Esophagus muscularis mucosa (tissue), 4 donors: ENCODE measurements around the gene RFTN1.

Experiments
- EP300 ChIP-seq: sonication (generic); formaldehyde crosslinking; IDR thresholded peaks from one replicate; pipeline ENCODE4 v1.6.1; 2017; ENCODE audit warnings: antibody characterized with exemption
- POLR2A ChIP-seq: fragments of 450-650 bp; IDR thresholded peaks from one replicate; pipeline ENCODE4 v1.6.1; 2017; ENCODE audit warnings: antibody characterized with exemption, moderate library complexity, mild to moderate bottlenecking, low read depth
- POLR2AphosphoS5 ChIP-seq, 2 donors: sonication (generic); formaldehyde crosslinking; IDR thresholded peaks; one replicate each; pipeline ENCODE4 v1.6.1; 2017; ENCODE audit warnings: antibody characterized with exemption in 2 of 2
- TF ChIP-seq, protein P1 (sequence below), 3 experiments: fragments of 200-600 bp in 2 of 3; fragments of 450-650 bp in 1 of 3; sonication (generic) in 2 of 3; IDR thresholded peaks; one replicate each; pipeline ENCODE4 v1.5.1; 2017 to 2019; ENCODE audit warnings: antibody characterized with exemption in 3 of 3, mild to moderate bottlenecking in 2 of 3, moderate library complexity in 1 of 3

DNA sequence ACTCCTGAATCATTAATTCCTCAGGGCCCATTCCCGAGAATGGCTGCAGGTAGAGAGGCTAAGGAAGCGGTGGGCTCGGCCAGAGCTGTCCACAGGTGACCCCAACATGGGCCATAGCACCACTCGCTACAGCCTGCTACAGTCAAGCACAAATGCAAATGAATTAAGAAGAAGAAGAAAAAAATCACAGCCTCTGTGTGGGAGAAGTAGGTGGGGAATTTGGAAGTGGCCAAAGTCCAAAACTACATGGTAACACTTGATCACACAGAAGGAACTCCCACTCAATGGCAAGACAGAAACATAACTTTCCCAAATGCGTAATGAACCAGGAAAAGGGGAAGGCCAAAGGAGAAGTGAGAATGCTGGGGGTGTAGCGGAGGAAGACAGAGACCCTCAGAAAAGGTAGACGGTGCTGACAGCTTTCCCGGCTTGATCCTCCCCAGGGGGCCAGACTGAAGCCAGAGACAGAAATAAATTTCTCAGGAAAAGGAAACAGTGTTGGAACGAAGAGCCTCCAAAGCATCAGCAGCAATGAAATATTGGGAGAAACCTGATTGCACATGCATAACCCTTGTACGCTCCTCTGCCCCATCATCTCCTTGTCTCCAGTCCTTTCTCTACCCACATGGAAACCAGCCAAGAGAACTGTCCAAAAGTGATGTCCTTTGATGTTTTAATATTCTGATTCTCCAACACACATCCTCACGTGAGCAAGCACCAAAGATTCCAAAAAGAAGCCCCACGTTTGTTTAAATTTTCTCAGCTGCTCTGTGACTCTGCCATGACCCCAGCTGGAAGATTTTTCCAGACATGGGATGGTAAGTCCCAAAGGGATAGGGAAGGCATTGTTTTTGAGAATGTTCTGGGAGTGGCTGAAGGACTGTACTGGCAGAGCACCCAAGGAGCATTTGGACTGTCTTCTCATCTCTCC, 140.9 kb downstream of the RFTN1 start:
- TF ChIP-seq, protein P1, sequence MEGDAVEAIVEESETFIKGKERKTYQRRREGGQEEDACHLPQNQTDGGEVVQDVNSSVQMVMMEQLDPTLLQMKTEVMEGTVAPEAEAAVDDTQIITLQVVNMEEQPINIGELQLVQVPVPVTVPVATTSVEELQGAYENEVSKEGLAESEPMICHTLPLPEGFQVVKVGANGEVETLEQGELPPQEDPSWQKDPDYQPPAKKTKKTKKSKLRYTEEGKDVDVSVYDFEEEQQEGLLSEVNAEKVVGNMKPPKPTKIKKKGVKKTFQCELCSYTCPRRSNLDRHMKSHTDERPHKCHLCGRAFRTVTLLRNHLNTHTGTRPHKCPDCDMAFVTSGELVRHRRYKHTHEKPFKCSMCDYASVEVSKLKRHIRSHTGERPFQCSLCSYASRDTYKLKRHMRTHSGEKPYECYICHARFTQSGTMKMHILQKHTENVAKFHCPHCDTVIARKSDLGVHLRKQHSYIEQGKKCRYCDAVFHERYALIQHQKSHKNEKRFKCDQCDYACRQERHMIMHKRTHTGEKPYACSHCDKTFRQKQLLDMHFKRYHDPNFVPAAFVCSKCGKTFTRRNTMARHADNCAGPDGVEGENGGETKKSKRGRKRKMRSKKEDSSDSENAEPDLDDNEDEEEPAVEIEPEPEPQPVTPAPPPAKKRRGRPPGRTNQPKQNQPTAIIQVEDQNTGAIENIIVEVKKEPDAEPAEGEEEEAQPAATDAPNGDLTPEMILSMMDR (IDR thresholded peaks at IDR 0.05) = no peak
- TF ChIP-seq EP300 (no peak), POLR2A (no peak), POLR2AphosphoS5 (IDR thresholded peaks at IDR 0.05) (peak in 1 of 2 donors; percentile 17)
